ENCODE results near the gene CASZ1. TPM values are rescaled to one million over a fixed set of nuclear protein-coding genes. Genes with fewer than 3 reads are reported as not detected.

The CASZ1 gene
- total and polyA plus RNA-seq, 2 donors (not counting 3 experiments of a cell fraction or from before 2014, with no cell fraction given), result 1.5 to 5.2 TPM

Small RNAs within 50 kb of the gene (small RNA-seq; reads per million reads assigned to genes)
- gene RN7SL614P (ENCODE audit: insufficient read depth, insufficient read length, low read depth, low replicate concordance), result not detected

Other genes with a start within 250 kb of the CASZ1 start
- 171 and 183 TPM in 2 replicates for gene TARDBP, start 216.0 kb upstream of the CASZ1 start, total RNA-seq
- 69.0 and 106 TPM in 2 replicates for gene TARDBP, start 216.0 kb upstream of the CASZ1 start, polyA plus RNA-seq